Effector CD8-positive, alpha-beta T cell (primary cell): Measurements from ENCODE around the gene GPHN.

ENCODE experiments used
- DNase-seq: peaks from one replicate; lab custom pipeline; 2025; lab: John Stamatoyannopoulos, UW

Gene GPHN

GRCh38 chr14:66944872-66945271 lies 436.9 kb downstream of the GPHN start:
- DNase-seq: no peak

GRCh38 chr14:66955159-66955558 lies 447.2 kb downstream of the GPHN start:
- DNase-seq: no peak

- no peak for DNase-seq
These were observed 451.6 kb downstream of the GPHN start for GRCh38 chr14:66959437-66960050.

- no peak for DNase-seq
These were observed 457.9 kb downstream of the GPHN start for GRCh38 chr14:66965831-66966230.

- no peak for DNase-seq
These were observed 464.5 kb downstream of the GPHN start for GRCh38 chr14:66972469-66972868.

- no peak for DNase-seq
These were observed 466.6 kb downstream of the GPHN start for GRCh38 chr14:66974397-66975025.

GRCh38 chr14:66975251-66975650 lies 467.3 kb downstream of the GPHN start:
- no peak for DNase-seq

- DNase-seq: no peak
These were observed 471.4 kb downstream of the GPHN start for GRCh38 chr14:66979101-66979974.

GRCh38 chr14:66982247-66982646 lies 474.3 kb downstream of the GPHN start:
- DNase-seq: no peak

GRCh38 chr14:66992776-66993175 lies 484.8 kb downstream of the GPHN start:
- DNase-seq: no peak

- DNase-seq: no peak
These were observed 485.6 kb downstream of the GPHN start for GRCh38 chr14:66993512-66993911.

- no peak for DNase-seq
These were observed 490.1 kb downstream of the GPHN start for GRCh38 chr14:66998013-66998412.

GRCh38 chr14:66999978-67000377 lies 492.0 kb downstream of the GPHN start:
- DNase-seq: no peak

- no peak for DNase-seq
These were observed 495.2 kb downstream of the GPHN start for GRCh38 chr14:67002994-67003753.

GRCh38 chr14:67004521-67004920 lies 496.6 kb downstream of the GPHN start:
- DNase-seq: no peak

GRCh38 chr14:67010602-67011001 lies 502.7 kb downstream of the GPHN start:
- no peak for DNase-seq

- no peak for DNase-seq
These were observed 508.9 kb downstream of the GPHN start for GRCh38 chr14:67016856-67017255.

- DNase-seq: no peak
These were observed 510.8 kb downstream of the GPHN start for GRCh38 chr14:67018720-67019119.

GRCh38 chr14:67019796-67020195 lies 511.8 kb downstream of the GPHN start:
- DNase-seq: no peak

GRCh38 chr14:67031920-67032774 lies 524.2 kb downstream of the GPHN start:
- DNase-seq: no peak

GRCh38 chr14:67045440-67045839 lies 537.5 kb downstream of the GPHN start:
- DNase-seq: no peak
